ENCODE results near the gene KRTAP9-7.

Gene KRTAP9-7

GRCh38 chr17:41304091-41304490 is 28.6 kb downstream of the KRTAP9-7 start:
- Histone ChIP-seq H3K4me1 (ENCODE audit: control insufficient read depth, insufficient read depth, low read length) (no peaks in the 10 kb centered on the region), H3K27me3 (ENCODE audit: control insufficient read depth, insufficient read depth, low read length) (peaks cover 2% of the 10 kb centered on the region; the same call in 1 of the 2 replicates), H3K27ac (ENCODE audit: low read depth, low read length) (no peak overlapping the region), H3K4me3 (ENCODE audit: low read depth, low read length) (no peak overlapping the region), H3K36me3 (ENCODE audit: control insufficient read depth, insufficient read depth, low read length) (no peaks in the 10 kb centered on the region), H3K9me3 (ENCODE audit: control insufficient read depth, insufficient read depth, low read depth, low read length) (no peaks in the 10 kb centered on the region), H3K9ac (ENCODE audit: low read length) (no peak overlapping the region)

- no peaks in the 10 kb centered on the region for H3K9me3 ChIP-seq (ENCODE audit: control insufficient read depth, insufficient read depth, low read depth, low read length)
- H3K9ac ChIP-seq (ENCODE audit: low read length) = no peak overlapping the region
- H3K27ac ChIP-seq (ENCODE audit: low read depth, low read length) = no peak overlapping the region
- H3K4me1 ChIP-seq (ENCODE audit: control insufficient read depth, insufficient read depth, low read length) = no peaks in the 10 kb centered on the region
- no peaks in the 10 kb centered on the region for H3K36me3 ChIP-seq (ENCODE audit: control insufficient read depth, insufficient read depth, low read length)
- peaks cover 3% of the 10 kb centered on the region; the same call in 1 of the 2 replicates for H3K27me3 ChIP-seq (ENCODE audit: control insufficient read depth, insufficient read depth, low read length)
- no peak overlapping the region for H3K4me3 ChIP-seq (ENCODE audit: low read depth, low read length)
Observed at GRCh38 chr17:41307647-41308046, 32.1 kb downstream of the KRTAP9-7 start.

GRCh38 chr17:41308251-41308917 is 32.9 kb downstream of the KRTAP9-7 start:
- Histone ChIP-seq H3K27ac (ENCODE audit: low read depth, low read length) (no peak overlapping the region), H3K9ac (ENCODE audit: low read length) (no peak overlapping the region), H3K36me3 (ENCODE audit: control insufficient read depth, insufficient read depth, low read length) (no peaks in the 10 kb centered on the region), H3K4me1 (ENCODE audit: control insufficient read depth, insufficient read depth, low read length) (no peaks in the 10 kb centered on the region), H3K27me3 (ENCODE audit: control insufficient read depth, insufficient read depth, low read length) (peaks cover 3% of the 10 kb centered on the region; the same call in 1 of the 2 replicates), H3K9me3 (ENCODE audit: control insufficient read depth, insufficient read depth, low read depth, low read length) (no peaks in the 10 kb centered on the region), H3K4me3 (ENCODE audit: low read depth, low read length) (no peak overlapping the region)

- Histone ChIP-seq H3K9ac (ENCODE audit: low read length) (no peak within 1 kb of the TSS), H3K4me1 (ENCODE audit: control insufficient read depth, insufficient read depth, low read length) (no peaks in the 10 kb centered on the region), H3K27me3 (ENCODE audit: control insufficient read depth, insufficient read depth, low read length) (peaks cover 3% of the 10 kb centered on the region; the same call in 1 of the 2 replicates), H3K4me3 (ENCODE audit: low read depth, low read length) (no peak within 1 kb of the TSS), H3K27ac (ENCODE audit: low read depth, low read length) (no peak within 1 kb of the TSS), H3K9me3 (ENCODE audit: control insufficient read depth, insufficient read depth, low read depth, low read length) (no peaks in the 10 kb centered on the region), H3K36me3 (ENCODE audit: control insufficient read depth, insufficient read depth, low read length) (no peaks in the 10 kb centered on the region)
Observed at GRCh38 chr17:41308918-41309359, 33.4 kb downstream of the KRTAP9-7 start, which contains the start of gene KRTAP16-1. KRTAP16-1 (minus strand) TSS chr17:41309309; CDS start chr17:41309253, 56 bp downstream.

GRCh38 chr17:41311111-41311510 is 35.6 kb downstream of the KRTAP9-7 start:
- Histone ChIP-seq H3K27me3 (ENCODE audit: control insufficient read depth, insufficient read depth, low read length) (peaks cover 3% of the 10 kb centered on the region; the same call in 1 of the 2 replicates), H3K4me3 (ENCODE audit: low read depth, low read length) (no peak overlapping the region), H3K27ac (ENCODE audit: low read depth, low read length) (no peak overlapping the region), H3K36me3 (ENCODE audit: control insufficient read depth, insufficient read depth, low read length) (no peaks in the 10 kb centered on the region), H3K4me1 (ENCODE audit: control insufficient read depth, insufficient read depth, low read length) (no peaks in the 10 kb centered on the region), H3K9ac (ENCODE audit: low read length) (no peak overlapping the region), H3K9me3 (ENCODE audit: control insufficient read depth, insufficient read depth, low read depth, low read length) (no peaks in the 10 kb centered on the region)

- Histone ChIP-seq H3K4me3 (ENCODE audit: low read depth, low read length) (no peak within 1 kb of the TSS), H3K9me3 (ENCODE audit: control insufficient read depth, insufficient read depth, low read depth, low read length) (peaks cover 4% of the 10 kb centered on the region; the same call in 1 of the 2 replicates), H3K27ac (ENCODE audit: low read depth, low read length) (no peak within 1 kb of the TSS), H3K4me1 (ENCODE audit: control insufficient read depth, insufficient read depth, low read length) (no peaks in the 10 kb centered on the region), H3K27me3 (ENCODE audit: control insufficient read depth, insufficient read depth, low read length) (no peaks in the 10 kb centered on the region), H3K9ac (ENCODE audit: low read length) (no peak within 1 kb of the TSS), H3K36me3 (ENCODE audit: control insufficient read depth, insufficient read depth, low read length) (no peaks in the 10 kb centered on the region)
Observed at GRCh38 chr17:41315204-41315794, 39.8 kb downstream of the KRTAP9-7 start, which contains the start of gene KRTAP17-1. KRTAP17-1 (minus strand) TSS chr17:41315710; CDS start chr17:41315650, 60 bp downstream.

GRCh38 chr17:41315814-41316445 is 40.4 kb downstream of the KRTAP9-7 start:
- Histone ChIP-seq H3K9me3 (ENCODE audit: control insufficient read depth, insufficient read depth, low read depth, low read length) (peaks cover 7% of the 10 kb centered on the region; the same call in 1 of the 2 replicates), H3K4me1 (ENCODE audit: control insufficient read depth, insufficient read depth, low read length) (no peaks in the 10 kb centered on the region), H3K4me3 (ENCODE audit: low read depth, low read length) (no peak overlapping the region), H3K36me3 (ENCODE audit: control insufficient read depth, insufficient read depth, low read length) (no peaks in the 10 kb centered on the region), H3K9ac (ENCODE audit: low read length) (no peak overlapping the region), H3K27ac (ENCODE audit: low read depth, low read length) (no peak overlapping the region), H3K27me3 (ENCODE audit: control insufficient read depth, insufficient read depth, low read length) (no peaks in the 10 kb centered on the region)

GRCh38 chr17:41318231-41318630 is 42.7 kb downstream of the KRTAP9-7 start:
- peaks cover 7% of the 10 kb centered on the region; the same call in 1 of the 2 replicates for H3K9me3 ChIP-seq (ENCODE audit: control insufficient read depth, insufficient read depth, low read depth, low read length)
- no peak overlapping the region for H3K27ac ChIP-seq (ENCODE audit: low read depth, low read length)
- no peak overlapping the region for H3K4me3 ChIP-seq (ENCODE audit: low read depth, low read length)
- H3K36me3 ChIP-seq (ENCODE audit: control insufficient read depth, insufficient read depth, low read length) = no peaks in the 10 kb centered on the region
- H3K9ac ChIP-seq (ENCODE audit: low read length) = no peak overlapping the region
- no peaks in the 10 kb centered on the region for H3K4me1 ChIP-seq (ENCODE audit: control insufficient read depth, insufficient read depth, low read length)
- no peaks in the 10 kb centered on the region for H3K27me3 ChIP-seq (ENCODE audit: control insufficient read depth, insufficient read depth, low read length)

GRCh38 chr17:41322094-41322902 is 46.8 kb downstream of the KRTAP9-7 start:
- H3K4me1 ChIP-seq (ENCODE audit: control insufficient read depth, insufficient read depth, low read length) = no peaks in the 10 kb centered on the region
- H3K4me3 ChIP-seq (ENCODE audit: low read depth, low read length) = no peak overlapping the region
- H3K9ac ChIP-seq (ENCODE audit: low read length) = no peak overlapping the region
- peaks cover 7% of the 10 kb centered on the region; the same call in 1 of the 2 replicates for H3K9me3 ChIP-seq (ENCODE audit: control insufficient read depth, insufficient read depth, low read depth, low read length)
- no peaks in the 10 kb centered on the region for H3K36me3 ChIP-seq (ENCODE audit: control insufficient read depth, insufficient read depth, low read length)
- no peak overlapping the region for H3K27ac ChIP-seq (ENCODE audit: low read depth, low read length)
- H3K27me3 ChIP-seq (ENCODE audit: control insufficient read depth, insufficient read depth, low read length) = no peaks in the 10 kb centered on the region

Data from HUES6 (cell line).